Measurements from ENCODE around the gene WWP2. TPM values are rescaled to one million over a fixed set of nuclear protein-coding genes. Genes with fewer than 3 reads are reported as not detected.

The WWP2 gene
- polyA plus RNA-seq, 3 donors, result 29.6 to 54.4 (median 46.0) TPM

DNA sequence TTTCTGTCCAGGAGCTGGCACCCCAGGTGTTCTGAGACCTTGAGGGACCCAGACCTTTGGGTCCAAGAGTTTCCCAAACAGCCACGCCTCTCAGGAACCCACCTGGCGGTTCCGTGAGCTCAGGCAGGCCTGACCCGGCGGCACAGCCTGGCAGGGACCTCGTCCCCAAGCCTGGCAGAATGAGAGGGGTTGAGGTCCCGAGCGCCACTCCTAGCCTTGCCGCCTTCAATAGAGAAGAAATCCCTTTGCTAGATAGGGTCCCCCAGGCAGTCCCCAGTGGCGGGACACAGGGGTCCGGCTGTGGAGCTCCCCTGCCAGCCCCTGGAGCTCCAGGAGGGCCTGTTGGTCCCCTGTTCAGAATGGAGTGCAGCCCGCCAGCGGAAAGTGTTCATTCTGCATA lies 178.5 kb downstream of the WWP2 start:
- H4K20me1 ChIP-seq (ENCODE audit: insufficient read depth, low read length), result no peaks in the 10 kb centered on the region
- H3K9ac ChIP-seq (ENCODE audit: insufficient read depth, low read length, poor library complexity, severe bottlenecking), result no peak overlapping the region
- TF ChIP-seq CTCF (IDR thresholded peaks at IDR 0.05), result no peak
- H3K36me3 ChIP-seq (replicated peaks in 1 of 2; ENCODE audit: control insufficient read depth in 1 of 2, insufficient read depth in 2 of 2, low read length in 2 of 2), result peaks cover 65 to 71% of the 10 kb centered on the region in 2 donors
- no peak overlapping the region for H3K4me3 Mint-ChIP-seq
- no peaks in the 10 kb centered on the region for H3K79me2 ChIP-seq (ENCODE audit: insufficient read depth, low read length)
- no peak overlapping the region for H2AFZ ChIP-seq (ENCODE audit: insufficient read depth, low read depth, low read length, poor library complexity, severe bottlenecking)
- H3K36me3 Mint-ChIP-seq, result peaks cover 59 to 76% of the 10 kb centered on the region in 2 donors
- intact Hi-C loops (cut with micrococcal nuclease), result no loop called here
- no peaks in the 10 kb centered on the region for H3K9me3 Mint-ChIP-seq
- H3K4me2 ChIP-seq (replicated peaks; ENCODE audit: extremely low read depth, low read length, poor library complexity, severe bottlenecking), result no peak overlapping the region
- H3K4me3 ChIP-seq (replicated peaks in 1 of 3; ENCODE audit: low read depth in 2 of 3, low read length in 3 of 3), result no peak overlapping the region
- no peaks in the 10 kb centered on the region for H3K4me1 ChIP-seq (ENCODE audit: control insufficient read depth in 1 of 2, insufficient read depth in 2 of 2, low read length in 2 of 2)
- H3K27ac Mint-ChIP-seq, result no peak overlapping the region
- peaks cover 0 to 2% (median 0%) of the 10 kb centered on the region in 3 donors for H3K27me3 Mint-ChIP-seq (ENCODE audit: low read depth in 3 of 3)
- over 99% methylated on average over 13 of the region's 13 CpGs for WGBS (ENCODE audit: insufficient coverage)
- no peaks in the 10 kb centered on the region for H3K4me1 Mint-ChIP-seq
- no peak for DNase-seq
- no peaks in the 10 kb centered on the region for H3K9me3 ChIP-seq (replicated peaks in 1 of 2; ENCODE audit: control insufficient read depth in 1 of 2, insufficient read depth in 1 of 2, low read length in 2 of 2)
- H3K27ac ChIP-seq (ENCODE audit: low read depth in 1 of 2, low read length in 2 of 2), result no peak overlapping the region
- H3K27me3 ChIP-seq (ENCODE audit: control insufficient read depth in 2 of 2, insufficient read depth in 2 of 2, low read length in 2 of 2), result no peaks in the 10 kb centered on the region

DNA sequence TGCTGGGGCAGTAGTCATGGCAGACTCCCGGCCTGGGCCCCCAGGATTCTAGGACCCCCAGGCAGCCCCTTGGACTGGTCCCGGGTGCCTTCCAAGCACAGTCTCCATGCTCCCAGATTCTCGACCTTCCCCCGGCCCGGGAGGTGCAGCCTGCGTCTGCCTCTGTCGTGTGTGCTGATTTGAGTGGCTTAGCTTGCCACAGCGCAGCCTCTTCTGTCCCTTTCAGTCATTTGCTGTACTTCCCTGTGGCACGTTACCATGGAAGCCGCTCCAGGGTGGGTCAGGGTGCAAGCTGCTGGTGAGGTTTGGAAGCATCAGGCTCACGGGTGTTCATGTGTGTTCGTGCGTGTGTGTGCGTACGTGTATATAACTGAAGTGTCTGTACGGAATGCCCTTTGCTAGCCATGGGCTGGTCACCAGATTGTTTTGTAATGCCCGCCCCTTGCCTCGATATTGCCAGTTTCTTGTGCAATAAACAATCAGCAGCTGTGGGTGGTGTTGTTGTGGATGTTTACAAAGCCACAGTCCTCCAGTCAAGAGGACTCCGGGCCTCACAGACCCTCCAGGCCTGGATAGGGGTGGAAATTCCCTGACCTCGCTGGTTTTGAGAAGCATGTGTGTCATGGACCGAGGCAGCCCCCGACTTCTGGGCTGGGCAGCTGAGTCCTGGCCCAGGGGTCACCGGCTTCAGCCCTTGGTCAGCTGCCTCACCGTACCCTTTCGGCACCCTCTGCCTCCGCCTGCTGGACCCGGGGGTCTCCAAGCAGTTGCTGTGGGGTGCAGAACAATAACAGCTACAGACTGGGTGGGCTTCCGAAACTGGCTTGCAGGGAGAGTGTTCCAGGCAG lies 179.3 kb downstream of the WWP2 start:
- peaks cover 0 to 2% (median 0%) of the 10 kb centered on the region in 3 donors for H3K27me3 Mint-ChIP-seq (ENCODE audit: low read depth in 3 of 3)
- Histone ChIP-seq H3K27me3 (ENCODE audit: control insufficient read depth in 2 of 2, insufficient read depth in 2 of 2, low read length in 2 of 2) (no peaks in the 10 kb centered on the region), H3K9me3 (replicated peaks in 1 of 2; ENCODE audit: control insufficient read depth in 1 of 2, insufficient read depth in 1 of 2, low read length in 2 of 2) (no peaks in the 10 kb centered on the region), H3K79me2 (ENCODE audit: insufficient read depth, low read length) (no peaks in the 10 kb centered on the region), H3K36me3 (replicated peaks in 1 of 2; ENCODE audit: control insufficient read depth in 1 of 2, insufficient read depth in 2 of 2, low read length in 2 of 2) (peaks cover 57 to 63% of the 10 kb centered on the region in 2 donors), H2AFZ (ENCODE audit: insufficient read depth, low read depth, low read length, poor library complexity, severe bottlenecking) (no peak overlapping the region), H3K27ac (ENCODE audit: low read depth in 1 of 2, low read length in 2 of 2) (no peak overlapping the region), H3K4me1 (ENCODE audit: control insufficient read depth in 1 of 2, insufficient read depth in 2 of 2, low read length in 2 of 2) (no peaks in the 10 kb centered on the region), H3K4me3 (replicated peaks in 1 of 3; ENCODE audit: low read depth in 2 of 3, low read length in 3 of 3) (no peak overlapping the region), H4K20me1 (ENCODE audit: insufficient read depth, low read length) (no peaks in the 10 kb centered on the region), H3K9ac (ENCODE audit: insufficient read depth, low read length, poor library complexity, severe bottlenecking) (no peak overlapping the region), H3K4me2 (replicated peaks; ENCODE audit: extremely low read depth, low read length, poor library complexity, severe bottlenecking) (no peak overlapping the region)
- no peak for DNase-seq
- 95% methylated on average over 25 of the region's 28 CpGs for WGBS (ENCODE audit: insufficient coverage)
- H3K27ac Mint-ChIP-seq, result peak overlapping the region in 1 of 7 donors; percentile 36
- H3K9me3 Mint-ChIP-seq, result no peaks in the 10 kb centered on the region
- H3K36me3 Mint-ChIP-seq, result peaks cover 51 to 68% of the 10 kb centered on the region in 2 donors
- no peak for TF ChIP-seq CTCF (IDR thresholded peaks at IDR 0.05)
- no peak overlapping the region for H3K4me3 Mint-ChIP-seq
- intact Hi-C loops (cut with micrococcal nuclease), result no loop called here
- H3K4me1 Mint-ChIP-seq, result no peaks in the 10 kb centered on the region
